ENCODE measurements around the gene TTLL13.

- TF ChIP-seq CTCF (IDR thresholded peaks at IDR 0.05; ENCODE audit: control extremely low read depth in 1 of 3, insufficient read depth in 1 of 3, low read depth in 1 of 3, low read length in 3 of 3) (no peak), EGR1 (IDR thresholded peaks at IDR 0.05; ENCODE audit: borderline replicate concordance, low read depth, low read length) (no peak), USF2 (IDR thresholded peaks at IDR 0.05; ENCODE audit: low read length) (no peak), EZH2 (IDR thresholded peaks at IDR 0.05; ENCODE audit: low read depth, low read length, severe bottlenecking) (no peak), RFX5 (IDR thresholded peaks at IDR 0.05; ENCODE audit: borderline replicate concordance, low read depth, low read length) (no peak), EP300 (IDR thresholded peaks at IDR 0.05; ENCODE audit: borderline replicate concordance in 1 of 2, low read depth in 2 of 2, low read length in 2 of 2) (no peak), RNF2 (IDR thresholded peaks at IDR 0.05; ENCODE audit: borderline replicate concordance, low read depth, low read length, missing control alignments, poor library complexity, severe bottlenecking) (no peak), KDM5A (IDR thresholded peaks at IDR 0.05; ENCODE audit: low read length) (no peak), ZNF274 (IDR thresholded peaks at IDR 0.05; ENCODE audit: borderline replicate concordance, extremely low read depth, low read length) (no peak), POLR2AphosphoS5 (IDR thresholded peaks at IDR 0.05; ENCODE audit: low read depth, low read length) (no peak), SP2 (IDR thresholded peaks at IDR 0.05; ENCODE audit: low read length) (no peak)
These were observed 26.8 kb upstream of the TTLL13 start for GRCh38 chr15:90222547-90222946.
